KMS-11 (cell line): Measurements from ENCODE around the gene CAND2.

Experiments used
- H2AFZ ChIP-seq: fragments of 200-600 bp; sonication (generic); 2 replicates; pipeline ENCODE4 v1.6.1; 2016; ENCODE audit warnings: antibody characterized with exemption, mixed run types, low read depth
- H3K27ac ChIP-seq: fragments of 200-600 bp; sonication (generic); 2 replicates; pipeline ENCODE4 v1.6.1; 2016; ENCODE audit warnings: mild to moderate bottlenecking, mixed run types
- H3K27me3 ChIP-seq: fragments of 200-600 bp; sonication (generic); 2 replicates; pipeline ENCODE4 v1.6.1; 2017; ENCODE audit warnings: mild to moderate bottlenecking, low read depth, mixed run types, moderate library complexity; ENCODE audit not compliant: insufficient read depth
- H3K36me3 ChIP-seq: fragments of 200-600 bp; sonication (generic); 2 replicates; pipeline ENCODE4 v1.6.1; 2017; ENCODE audit warnings: mild to moderate bottlenecking, mixed run types; ENCODE audit not compliant: insufficient read depth
- H3K4me1 ChIP-seq: fragments of 200-600 bp; sonication (generic); 2 replicates; pipeline ENCODE4 v1.6.1; 2016; ENCODE audit warnings: mild to moderate bottlenecking, low read depth, mixed run types; ENCODE audit not compliant: poor library complexity, severe bottlenecking
- H3K4me2 ChIP-seq: fragments of 200-600 bp; sonication (generic); 2 replicates; pipeline ENCODE4 v1.7.0; 2016; ENCODE audit warnings: mild to moderate bottlenecking, mixed run types
- H3K4me3 ChIP-seq: fragments of 200-600 bp; sonication (generic); IDR thresholded peaks from 2 replicates; pipeline ENCODE4 v1.6.1; 2017; ENCODE audit warnings: low read depth, low read length, mixed read lengths; ENCODE audit not compliant: insufficient read depth
- H3K79me2 ChIP-seq: fragments of 200-600 bp; sonication (generic); 2 replicates; pipeline ENCODE4 v1.6.1; 2016; ENCODE audit warnings: low read depth, mixed run types; ENCODE audit not compliant: insufficient read depth
- H3K9ac ChIP-seq: fragments of 200-600 bp; sonication (generic); 2 replicates; pipeline ENCODE4 v1.6.1; 2016; ENCODE audit warnings: mild to moderate bottlenecking, mixed run types
- H4K20me1 ChIP-seq: fragments of 200-600 bp; sonication (generic); 2 replicates; pipeline ENCODE4 v1.6.1; 2016; ENCODE audit warnings: mild to moderate bottlenecking, mixed run types; ENCODE audit not compliant: insufficient read depth
- TF ChIP-seq, protein P1 (sequence below): fragments of 200-600 bp; sonication (generic); conservative IDR thresholded peaks from 2 replicates; pipeline ENCODE4 v1.6.1; 2017; ENCODE audit warnings: low read depth, mild to moderate bottlenecking, antibody characterized with exemption, low read length, moderate library complexity, mixed read lengths

Gene CAND2

DNA sequence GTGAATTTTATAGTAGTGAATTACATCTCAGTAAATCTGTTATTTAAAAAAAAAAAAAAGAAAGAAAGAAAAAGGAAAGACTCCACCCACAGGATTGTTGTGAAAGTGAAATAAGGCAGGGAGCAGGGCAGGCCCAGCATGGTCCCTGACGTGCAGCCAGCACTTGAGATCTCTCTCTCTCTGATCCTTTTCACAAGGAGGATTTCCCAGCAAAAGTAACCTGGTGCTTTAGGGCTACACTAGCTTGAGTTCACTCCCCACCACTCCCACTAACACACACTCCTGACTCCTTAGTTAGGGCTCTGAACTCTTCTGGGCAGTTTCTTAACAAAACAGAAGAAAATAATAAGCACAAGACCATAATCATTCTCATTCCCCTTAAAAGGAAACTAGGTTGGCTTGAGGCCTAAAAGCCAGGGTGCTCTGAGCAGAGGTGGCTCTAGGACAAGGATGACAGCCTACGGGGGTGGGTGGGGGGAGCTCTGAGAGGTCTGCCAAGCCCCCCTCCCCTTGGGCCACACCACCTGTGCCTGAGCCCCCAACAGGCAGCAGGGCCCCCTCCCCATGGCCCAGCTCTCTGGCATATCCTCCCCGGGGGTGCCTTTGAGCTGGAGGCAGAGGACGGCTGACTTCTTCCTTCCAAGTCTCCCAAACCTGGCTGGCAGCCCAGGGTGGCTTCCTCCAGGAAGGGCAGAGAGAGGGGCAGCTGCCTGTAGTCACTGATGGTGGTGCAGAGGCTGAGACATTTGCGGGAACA, 38.3 kb upstream of the CAND2 start:
- Histone ChIP-seq H3K79me2 (no peaks in the 10 kb centered on the region), H4K20me1 (no peaks in the 10 kb centered on the region), H3K4me1 (no peaks in the 10 kb centered on the region), H3K36me3 (no peaks in the 10 kb centered on the region), H3K4me3 (no peak overlapping the region), H3K27me3 (no peaks in the 10 kb centered on the region), H2AFZ (no peak overlapping the region), H3K4me2 (no peak overlapping the region), H3K27ac (no peak overlapping the region), H3K9ac (no peak overlapping the region)
- TF ChIP-seq, protein P1, sequence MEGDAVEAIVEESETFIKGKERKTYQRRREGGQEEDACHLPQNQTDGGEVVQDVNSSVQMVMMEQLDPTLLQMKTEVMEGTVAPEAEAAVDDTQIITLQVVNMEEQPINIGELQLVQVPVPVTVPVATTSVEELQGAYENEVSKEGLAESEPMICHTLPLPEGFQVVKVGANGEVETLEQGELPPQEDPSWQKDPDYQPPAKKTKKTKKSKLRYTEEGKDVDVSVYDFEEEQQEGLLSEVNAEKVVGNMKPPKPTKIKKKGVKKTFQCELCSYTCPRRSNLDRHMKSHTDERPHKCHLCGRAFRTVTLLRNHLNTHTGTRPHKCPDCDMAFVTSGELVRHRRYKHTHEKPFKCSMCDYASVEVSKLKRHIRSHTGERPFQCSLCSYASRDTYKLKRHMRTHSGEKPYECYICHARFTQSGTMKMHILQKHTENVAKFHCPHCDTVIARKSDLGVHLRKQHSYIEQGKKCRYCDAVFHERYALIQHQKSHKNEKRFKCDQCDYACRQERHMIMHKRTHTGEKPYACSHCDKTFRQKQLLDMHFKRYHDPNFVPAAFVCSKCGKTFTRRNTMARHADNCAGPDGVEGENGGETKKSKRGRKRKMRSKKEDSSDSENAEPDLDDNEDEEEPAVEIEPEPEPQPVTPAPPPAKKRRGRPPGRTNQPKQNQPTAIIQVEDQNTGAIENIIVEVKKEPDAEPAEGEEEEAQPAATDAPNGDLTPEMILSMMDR: no peak

DNA sequence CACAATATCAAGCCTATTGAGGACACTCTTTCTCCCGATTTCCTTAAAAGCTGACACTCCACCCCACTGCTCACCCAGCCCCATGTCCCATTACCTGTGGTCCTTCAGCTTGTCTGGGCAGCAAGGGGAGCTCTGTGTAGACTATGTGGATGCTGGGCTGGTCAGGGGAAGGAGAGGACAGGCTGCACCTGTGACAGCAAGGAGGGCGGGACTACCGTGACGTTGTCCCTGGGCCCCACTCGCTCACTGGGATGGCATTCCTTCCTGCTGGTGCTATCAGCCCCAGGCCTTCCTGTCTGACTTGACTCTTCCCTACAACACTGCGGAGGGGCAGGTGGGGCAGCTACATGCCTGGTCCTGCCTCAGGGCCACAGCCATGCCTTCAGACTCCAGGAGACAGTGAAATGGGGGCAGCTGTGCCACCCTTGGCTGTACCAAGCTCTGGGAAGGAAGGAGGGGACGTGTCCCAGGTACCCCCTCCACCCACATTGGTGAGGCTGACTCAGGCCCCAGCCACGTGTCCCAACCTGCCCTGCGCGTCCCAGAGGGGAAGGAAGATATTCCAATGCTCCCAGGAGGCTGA, 37.3 kb upstream of the CAND2 start, which contains the start of gene TMEM40:
TSS of gene TMEM40 (minus strand) at position 163 of the 583 bp plus-strand sequence. CDS start 9,427 bp downstream, outside the sequence.
- TF ChIP-seq, protein P1: no peak
- H3K4me2 ChIP-seq: no peak within 1 kb of the TSS
- no peaks in the 10 kb centered on the region for H3K36me3 ChIP-seq
- H3K27me3 ChIP-seq: no peaks in the 10 kb centered on the region
- H3K9ac ChIP-seq: no peak within 1 kb of the TSS
- H3K4me1 ChIP-seq: no peaks in the 10 kb centered on the region
- H3K4me3 ChIP-seq: no peak within 1 kb of the TSS
- H3K79me2 ChIP-seq: no peaks in the 10 kb centered on the region
- H3K27ac ChIP-seq: no peak within 1 kb of the TSS
- no peaks in the 10 kb centered on the region for H4K20me1 ChIP-seq
- no peak within 1 kb of the TSS for H2AFZ ChIP-seq

DNA sequence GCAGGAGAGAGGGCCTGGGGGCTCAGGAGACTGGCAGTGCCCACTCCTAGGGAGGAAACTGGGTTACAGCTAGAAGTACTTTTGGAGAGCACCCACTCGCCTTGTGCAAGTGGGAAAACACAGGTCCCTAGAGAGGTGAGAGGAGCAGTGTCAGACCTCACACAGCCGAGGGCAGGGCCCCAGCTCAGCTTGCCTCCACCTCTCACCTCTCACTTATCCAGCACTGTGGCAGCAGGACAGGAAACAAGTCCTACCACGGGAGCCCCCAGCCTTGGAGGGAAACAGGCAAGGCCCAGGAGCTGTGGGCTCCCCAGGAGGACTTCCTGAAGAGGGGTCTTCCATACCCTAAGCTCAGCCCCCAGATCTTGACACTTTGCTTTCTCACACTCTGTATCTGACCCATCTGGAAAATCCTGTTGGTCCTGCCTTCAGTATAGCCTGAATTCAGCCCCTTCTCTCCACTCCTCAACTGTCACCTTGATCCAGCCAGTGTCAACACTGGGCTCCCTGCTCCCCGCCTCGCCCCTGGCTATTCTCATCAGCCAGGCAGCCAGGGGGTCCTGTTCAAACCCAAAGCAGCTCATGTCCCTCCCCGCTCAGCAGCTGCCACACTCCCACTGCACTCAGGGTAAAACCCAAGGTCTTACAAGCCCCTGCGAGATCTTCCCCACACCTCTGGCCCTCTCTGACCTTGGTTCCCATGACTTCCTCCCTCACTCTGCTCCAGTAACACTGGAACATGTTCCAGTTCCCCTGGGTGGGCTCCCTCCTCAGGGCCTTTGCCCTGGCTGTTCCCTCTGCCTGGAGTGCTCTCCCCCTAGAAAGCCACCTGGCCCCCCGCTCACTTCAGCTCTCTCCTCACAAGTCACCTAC, 36.6 kb upstream of the CAND2 start:
- Histone ChIP-seq H3K4me2 (no peak overlapping the region), H3K79me2 (no peaks in the 10 kb centered on the region), H3K9ac (no peak overlapping the region), H3K27ac (no peak overlapping the region), H3K36me3 (no peaks in the 10 kb centered on the region), H3K27me3 (no peaks in the 10 kb centered on the region), H2AFZ (no peak overlapping the region), H3K4me3 (no peak overlapping the region), H3K4me1 (no peaks in the 10 kb centered on the region), H4K20me1 (no peaks in the 10 kb centered on the region)
- TF ChIP-seq, protein P1: no peak

DNA sequence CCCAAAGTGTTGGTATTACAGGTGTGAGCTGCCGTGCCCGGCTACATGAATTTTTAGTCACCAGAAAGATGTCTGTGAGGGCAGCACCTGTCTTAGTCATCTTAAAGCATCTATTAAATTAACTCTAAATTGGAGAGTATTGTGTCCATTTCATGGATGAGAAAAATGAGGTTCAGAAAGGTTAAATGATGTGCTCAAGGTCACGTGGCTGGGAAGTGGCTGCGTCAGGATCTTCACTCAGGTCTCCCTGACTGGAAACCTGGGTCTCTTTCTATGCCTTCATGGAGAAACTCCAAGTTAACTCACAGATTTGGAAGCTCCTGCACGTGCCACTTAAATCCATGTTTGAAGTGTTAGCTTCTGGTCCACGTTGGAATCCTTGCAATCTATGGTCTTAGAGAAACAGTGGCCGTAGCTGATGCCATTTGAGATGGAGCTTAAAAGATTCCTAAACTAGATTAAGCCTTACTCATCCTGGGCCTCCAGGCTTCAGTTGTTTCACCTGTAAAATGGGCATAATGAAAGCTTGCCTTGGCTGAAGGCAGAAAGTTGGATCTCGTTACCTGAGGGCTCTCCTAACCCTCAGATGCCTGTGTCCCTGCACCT, 32.2 kb upstream of the CAND2 start:
- no peaks in the 10 kb centered on the region for H3K27me3 ChIP-seq
- no peak overlapping the region for H3K4me3 ChIP-seq
- H3K4me1 ChIP-seq: no peaks in the 10 kb centered on the region
- H3K79me2 ChIP-seq: no peaks in the 10 kb centered on the region
- H3K9ac ChIP-seq: no peak overlapping the region
- no peaks in the 10 kb centered on the region for H3K36me3 ChIP-seq
- no peaks in the 10 kb centered on the region for H4K20me1 ChIP-seq
- TF ChIP-seq, protein P1: no peak
- H3K27ac ChIP-seq: no peak overlapping the region
- no peak overlapping the region for H3K4me2 ChIP-seq
- H2AFZ ChIP-seq: no peak overlapping the region
